GM19455 (cell line): ENCODE data around the gene RPS18.
A peak's percentile ranks its signal among the peaks of the same experiment; 100 is the strongest.

ENCODE experiments used
- ATAC-seq: cut with Tn5 transposase; IDR thresholded peaks from one replicate; pipeline ENCODE4 v1.9.1; 2021; ENCODE audit not compliant: unreplicated experiment

RPS18 gene

DNA sequence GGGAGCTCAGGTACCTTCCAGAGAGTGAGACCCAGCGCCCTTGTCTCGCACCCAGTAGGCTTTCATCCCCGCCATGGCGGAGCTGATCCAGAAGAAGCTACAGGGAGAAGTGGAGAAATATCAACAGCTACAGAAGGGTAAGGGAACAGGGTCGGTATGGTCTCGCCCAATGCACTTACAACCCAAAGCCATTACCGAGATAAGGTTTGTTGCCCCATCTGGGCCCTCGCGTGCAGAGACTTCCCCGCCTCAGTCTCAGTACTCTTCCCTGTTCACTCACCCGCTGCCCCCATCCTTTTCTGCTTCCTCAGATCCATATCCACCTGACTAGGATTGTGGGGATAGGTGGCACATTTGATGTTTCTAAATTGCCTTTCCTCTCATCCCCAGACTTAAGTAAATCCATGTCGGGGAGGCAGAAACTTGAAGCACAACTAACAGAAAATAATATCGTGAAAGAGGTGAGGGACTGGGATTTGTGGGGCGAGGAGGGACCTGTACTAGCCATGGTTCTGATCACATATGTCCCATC lies 18.0 kb downstream of the RPS18 start:
- ATAC-seq = no peak

DNA sequence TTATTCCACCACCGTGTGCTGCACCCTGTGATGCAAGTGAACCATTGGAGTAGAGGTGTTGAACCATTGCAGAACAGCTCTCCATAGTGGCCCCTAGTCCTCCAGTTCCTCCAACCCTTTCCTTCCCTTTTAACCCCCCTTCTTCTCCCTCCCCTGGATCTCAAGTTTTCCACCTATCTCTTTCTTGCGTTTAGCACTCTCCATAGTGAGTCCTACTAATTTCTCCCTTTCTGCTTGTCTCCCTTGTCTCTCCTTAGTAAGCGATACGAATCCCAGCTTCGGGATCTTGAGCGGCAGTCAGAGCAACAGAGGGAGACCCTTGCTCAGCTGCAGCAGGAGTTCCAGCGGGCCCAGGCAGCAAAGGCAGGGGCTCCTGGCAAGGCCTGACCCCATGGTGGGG lies 18.6 kb downstream of the RPS18 start:
- no peak for ATAC-seq

- no peak for ATAC-seq
Measured at GRCh38 chr6:33292996-33293682, 21.3 kb downstream of the RPS18 start.

GRCh38 chr6:33294086-33294823 lies 22.4 kb downstream of the RPS18 start:
- ATAC-seq = no peak

DNA sequence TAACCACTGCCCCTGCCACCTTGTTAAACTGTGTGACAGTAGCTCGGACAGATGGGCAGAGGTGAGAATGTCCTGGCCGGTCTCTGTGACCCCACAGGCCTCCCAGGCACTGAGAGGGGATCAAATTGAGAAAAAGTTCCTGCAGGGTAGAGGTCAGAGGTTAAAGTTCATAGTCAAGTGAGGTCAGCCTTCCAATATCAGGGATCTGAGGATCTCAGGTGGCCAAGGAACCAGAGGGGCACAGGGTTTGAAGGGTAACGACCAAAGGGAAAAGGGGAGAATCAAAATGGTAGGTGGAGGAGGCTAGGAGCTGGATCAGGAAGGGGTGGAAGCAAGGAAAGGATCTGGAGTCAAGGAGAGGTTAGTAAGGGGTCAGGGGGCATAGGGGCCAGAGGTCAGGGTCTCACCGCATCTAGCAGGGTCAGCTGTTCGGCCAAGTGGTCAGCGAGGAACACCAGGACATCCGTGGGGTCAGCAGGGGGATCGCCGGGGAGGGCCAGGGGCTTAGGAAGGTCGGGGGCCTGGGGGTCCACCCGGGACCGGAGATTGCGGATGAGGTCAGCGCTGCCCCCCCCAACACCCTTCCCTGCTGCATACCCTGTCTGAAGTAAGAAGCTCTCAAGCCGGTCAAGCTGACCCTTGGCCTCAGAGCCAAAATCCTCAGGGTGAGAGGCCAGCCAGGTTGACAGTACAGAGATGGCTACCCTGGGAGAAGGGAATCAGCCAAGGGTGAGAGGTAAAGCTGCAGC lies 23.9 kb downstream of the RPS18 start:
- ATAC-seq = no peak

- no peak for ATAC-seq
Measured at GRCh38 chr6:33296797-33297405, 25.0 kb downstream of the RPS18 start.

GRCh38 chr6:33297406-33297955 lies 25.6 kb downstream of the RPS18 start:
- ATAC-seq = no peak

DNA sequence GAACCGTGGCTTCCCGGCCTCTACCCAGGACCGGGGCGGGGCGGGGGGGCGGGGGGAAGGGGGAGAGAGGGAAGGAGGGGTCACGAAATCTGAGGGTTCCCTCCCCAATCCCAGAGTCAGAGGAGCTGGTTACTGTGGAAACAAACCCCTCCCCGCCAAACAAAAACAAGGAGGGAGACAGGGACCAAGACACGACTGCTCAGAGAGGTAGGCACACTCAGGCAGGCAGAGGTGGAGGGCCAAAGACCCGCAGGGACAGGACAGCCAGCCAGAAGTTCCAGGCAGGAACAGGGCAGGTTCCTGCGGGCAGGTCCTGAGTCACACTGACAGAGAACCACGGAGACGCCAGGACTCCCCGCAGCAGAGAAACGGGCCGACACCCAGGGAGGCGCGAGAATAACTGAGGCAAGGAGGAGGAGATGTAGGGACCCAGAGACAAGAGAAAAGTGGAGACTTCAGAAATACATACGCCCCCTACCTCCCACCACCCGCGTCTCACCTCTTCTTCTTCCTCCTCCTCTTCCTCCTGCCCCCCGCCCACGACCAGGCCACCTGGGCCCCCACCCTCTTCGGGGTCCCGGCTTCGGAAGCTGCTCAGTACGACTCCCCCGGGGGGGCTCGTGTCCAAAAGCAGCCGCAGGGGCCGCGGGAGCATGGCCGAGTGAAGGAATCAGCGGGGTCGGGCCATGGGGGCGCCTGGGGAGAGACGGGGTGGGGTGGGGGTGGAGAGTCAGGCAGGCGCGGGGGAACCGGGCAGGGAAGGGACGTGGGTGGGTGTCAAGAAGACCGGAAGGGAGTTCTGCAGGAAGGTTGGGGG lies 26.3 kb downstream of the RPS18 start:
- no peak for ATAC-seq

- ATAC-seq = peak; percentile 22
Measured at GRCh38 chr6:33298773-33299236, 26.9 kb downstream of the RPS18 start, which contains the start of gene RGL2. RGL2 (minus strand) TSS chr6:33298942; CDS start chr6:33298610, 332 bp downstream.

DNA sequence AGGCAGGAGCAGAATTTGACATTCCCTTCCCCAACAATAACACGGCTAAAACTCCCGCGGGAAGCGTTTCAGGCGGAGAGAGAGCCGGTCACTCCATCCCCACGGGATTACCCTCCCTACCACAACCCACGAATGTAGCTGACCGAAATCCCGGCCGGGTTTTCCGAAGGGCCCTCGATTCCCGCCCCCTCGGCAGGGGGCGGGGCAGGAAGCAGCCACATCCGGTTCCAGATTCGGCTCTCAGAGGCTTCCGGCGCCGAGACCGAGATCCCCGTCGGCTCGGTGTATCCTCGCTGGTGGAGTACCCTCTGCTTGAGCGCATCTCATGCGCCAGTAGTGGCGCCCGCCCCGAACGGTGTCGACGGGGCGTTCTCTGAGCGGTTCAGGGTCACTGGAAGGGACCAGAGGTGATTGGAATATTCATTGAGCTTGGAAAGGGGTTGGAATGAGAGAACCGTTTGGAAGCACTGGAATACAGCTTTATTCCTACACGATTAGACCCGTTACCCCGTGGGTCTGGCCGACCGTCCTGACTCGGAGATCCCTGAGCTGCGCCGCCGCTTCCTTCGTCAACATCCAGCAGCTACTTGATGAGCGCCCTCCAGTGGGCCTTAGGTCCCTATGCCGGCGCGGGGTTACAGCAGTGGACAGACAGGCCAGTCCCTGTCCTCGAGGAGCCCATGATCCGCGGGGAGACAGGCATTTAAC lies 27.5 kb downstream of the RPS18 start:
- peak; percentile 67 for ATAC-seq

DNA sequence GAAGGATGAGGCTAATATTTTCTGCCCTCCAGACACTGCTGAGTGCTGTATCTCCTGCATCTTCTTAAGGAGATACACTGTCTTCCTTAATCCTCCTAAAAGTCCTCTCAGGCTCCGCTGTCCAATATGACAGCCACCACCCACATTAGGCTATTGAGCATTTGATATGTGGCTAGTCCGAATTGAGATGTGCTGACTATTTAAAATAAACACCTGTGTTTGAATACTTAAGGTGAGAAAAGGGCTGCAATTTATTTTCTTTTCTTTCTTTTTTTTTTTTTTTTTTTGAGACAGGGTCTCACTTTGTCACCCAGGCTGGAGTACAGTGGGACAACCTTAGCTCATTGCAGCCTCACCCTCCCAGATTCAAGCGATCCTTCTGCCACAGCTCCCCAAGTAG lies 30.0 kb downstream of the RPS18 start:
- ATAC-seq = no peak

GRCh38 chr6:33304216-33304615 lies 32.3 kb downstream of the RPS18 start:
- ATAC-seq = no peak

DNA sequence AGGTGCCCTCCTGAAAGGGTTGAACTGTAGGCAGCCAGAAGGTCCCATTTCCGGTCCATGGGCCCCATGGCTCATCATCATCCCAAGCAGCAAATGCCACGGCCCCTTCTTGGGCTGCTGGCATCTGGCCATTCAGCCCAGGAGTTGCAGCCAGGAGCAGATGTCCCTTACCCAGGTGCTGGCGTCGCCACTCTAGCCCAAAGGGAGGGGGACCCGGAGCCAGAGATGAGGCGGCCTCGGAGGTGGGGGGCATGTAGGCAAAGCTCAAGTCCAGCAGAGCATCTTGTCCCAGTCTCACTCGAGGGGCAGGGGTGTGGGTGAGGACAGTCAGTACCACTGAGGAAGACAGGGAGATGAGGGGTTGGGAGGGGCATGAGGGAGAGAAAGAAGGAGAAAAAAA lies 33.2 kb downstream of the RPS18 start:
- no peak for ATAC-seq

DNA sequence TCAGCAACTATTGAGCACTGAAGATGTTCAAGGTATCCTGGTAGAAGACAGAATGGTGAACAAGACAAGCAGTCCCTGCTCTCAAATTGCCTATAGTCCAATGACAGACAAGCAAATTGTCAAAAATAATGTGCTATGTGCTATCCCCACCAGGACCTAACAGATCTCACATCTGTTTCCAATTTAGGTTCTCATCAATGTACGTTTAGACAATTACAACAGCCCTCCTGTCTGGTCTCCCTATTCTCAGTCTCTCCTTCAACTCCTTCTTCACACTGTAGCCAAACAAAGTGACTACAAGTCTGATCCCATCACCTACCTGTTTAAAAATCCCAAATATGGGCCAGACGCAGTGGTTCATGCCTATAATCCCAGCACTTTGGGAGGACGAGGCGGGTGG lies 34.5 kb downstream of the RPS18 start:
- ATAC-seq = no peak

DNA sequence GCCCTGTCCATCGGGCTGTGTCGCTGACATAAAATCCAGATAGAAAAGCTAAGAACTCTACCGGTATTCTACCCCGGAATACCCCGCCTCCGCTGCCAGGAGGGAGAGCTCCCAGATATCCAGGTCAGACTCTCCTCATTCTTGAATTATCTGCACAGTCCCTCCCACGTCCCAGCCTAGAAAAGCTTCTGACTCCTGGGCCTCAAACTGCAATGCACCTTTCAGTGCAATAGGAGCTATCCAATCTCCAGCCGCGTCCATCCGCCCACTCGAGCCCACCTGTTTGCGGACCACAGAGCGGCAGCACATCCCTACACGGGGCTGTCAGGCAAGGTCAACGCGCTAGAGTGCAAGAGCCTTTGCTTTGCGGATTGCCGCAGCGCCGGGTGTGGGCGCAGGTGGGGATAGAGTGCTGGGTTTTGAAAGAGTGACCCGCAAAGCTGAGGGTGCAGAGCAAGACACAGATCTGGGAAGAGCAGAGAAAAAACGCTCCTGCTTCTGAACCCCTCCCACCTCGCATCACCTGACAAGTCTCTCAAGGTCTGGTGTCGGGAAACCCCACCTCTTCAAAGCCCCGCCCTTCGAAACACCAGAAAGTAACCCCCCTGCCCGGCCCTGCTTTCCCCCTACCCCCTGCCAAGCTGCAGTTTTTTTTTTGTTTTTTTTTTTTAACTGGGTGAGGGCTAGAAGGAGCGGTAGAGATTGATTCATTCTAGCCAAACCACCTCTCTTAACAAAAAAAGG lies 40.7 kb downstream of the RPS18 start:
- ATAC-seq = no peak

- no peak for ATAC-seq
Measured at GRCh38 chr6:33313105-33313708, 41.3 kb downstream of the RPS18 start.

DNA sequence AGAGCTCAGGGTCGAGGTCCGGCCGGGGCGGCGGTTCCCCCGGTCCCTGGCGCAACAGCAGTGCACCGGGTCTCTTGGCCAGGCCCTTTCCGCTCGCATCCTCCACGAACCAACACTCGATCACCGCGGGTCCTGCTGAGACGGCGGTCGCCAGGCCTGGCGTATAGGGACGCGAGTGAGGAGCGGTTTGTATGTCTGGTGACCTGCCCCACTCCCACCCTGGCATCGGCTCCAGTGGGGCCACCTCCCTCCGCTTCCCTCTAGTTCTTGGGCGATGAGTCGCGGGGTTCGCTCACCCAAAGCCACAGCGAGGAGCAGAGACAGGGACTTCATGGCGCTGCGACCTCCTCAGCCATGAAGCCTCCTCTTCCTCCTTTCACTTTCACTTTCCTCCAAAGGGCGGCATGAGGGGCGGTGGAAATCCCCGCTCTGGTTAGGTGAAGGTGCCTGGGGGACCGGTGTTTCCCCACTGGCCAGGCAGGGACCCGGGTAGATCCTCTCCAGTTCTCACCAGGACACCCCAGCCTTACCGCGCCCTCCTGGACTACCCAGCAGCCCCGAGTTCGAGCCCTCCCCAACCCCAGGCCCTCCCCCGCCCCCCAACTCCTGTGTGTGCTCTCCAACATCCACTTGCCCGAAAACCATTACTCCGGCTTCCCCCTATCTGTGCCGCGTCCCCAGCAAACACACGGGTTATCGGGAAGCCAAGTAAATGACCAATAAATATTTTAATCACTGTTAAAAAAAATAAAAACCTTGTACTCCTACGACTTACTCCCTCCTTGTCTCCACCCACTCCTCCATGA lies 42.0 kb downstream of the RPS18 start, which contains the start of gene TAPBP:
Gene TAPBP (minus strand): TSS at position 370 of the 806 bp plus-strand sequence. CDS start 37 bp downstream, at position 333.
- ATAC-seq = peak; percentile 28
